ENCODE measurements around the gene NR3C2. TPM values are rescaled to one million over a fixed set of nuclear protein-coding genes. Genes with fewer than 3 reads are reported as not detected.

Gene NR3C2
- total RNA-seq (ENCODE audit: low replicate concordance) = 11.5 and 13.9 TPM in 2 replicates
- long read RNA-seq, partial matches to known transcripts = 4 of 5 reads
- long read RNA-seq, other reads (novel, unspliced or antisense) = 1 of 5 reads

DNA sequence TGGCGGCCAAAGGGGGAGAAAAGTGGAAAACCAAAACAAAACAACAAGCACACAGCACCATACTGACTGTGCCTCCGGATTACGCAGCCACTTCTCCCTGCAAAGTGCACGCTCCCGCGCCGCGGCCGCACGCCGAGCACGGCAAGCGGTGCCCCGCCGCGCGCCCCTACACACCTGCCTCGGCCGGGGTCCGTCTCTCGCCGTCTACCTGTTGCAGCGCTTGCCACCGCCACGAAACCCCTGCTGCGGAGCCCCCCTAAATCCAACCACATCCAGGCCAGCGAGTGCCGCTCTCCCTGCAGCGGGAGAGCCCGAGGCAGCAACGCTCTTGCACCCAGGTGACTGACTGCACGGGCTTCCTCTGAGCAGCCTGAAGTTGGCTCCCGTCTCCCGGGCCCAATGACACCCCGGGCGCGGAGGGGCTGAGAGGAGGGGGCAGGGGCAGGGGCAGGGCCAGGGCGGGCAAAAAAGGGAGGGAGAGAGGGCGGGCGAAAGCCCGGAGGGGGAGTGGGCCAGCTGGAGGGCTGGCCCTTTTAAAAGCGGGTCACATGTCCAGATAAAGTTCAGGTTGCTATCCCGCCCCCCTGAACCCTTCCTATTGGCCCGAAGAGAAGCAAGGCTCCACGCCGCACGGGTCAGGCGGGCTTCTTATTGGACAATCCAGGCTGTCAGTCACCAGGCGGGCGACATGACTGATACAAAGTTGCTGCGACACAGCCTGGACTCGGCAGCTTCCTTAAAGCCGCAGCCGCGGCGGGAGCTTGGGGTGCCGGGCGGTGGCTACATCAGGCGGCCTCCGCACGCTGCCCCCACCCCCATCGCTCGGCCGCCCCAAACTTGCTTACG, at the start of gene NR3C2:
Gene NR3C2 (minus strand): TSS at position 429 of the 846 bp plus-strand sequence.
- Mint-ChIP-seq H3K36me3 (no peaks in the 10 kb centered on the region), H3K4me1 (ENCODE audit: unreplicated experiment) (no peaks in the 10 kb centered on the region), H3K4me3 (peak within 1 kb of the TSS; percentile 98), H3K9me3 (no peaks in the 10 kb centered on the region), H3K27me3 (peaks cover 79% of the 10 kb centered on the region), H3K27ac (peak within 1 kb of the TSS; percentile 82)
- TF ChIP-seq, protein P1, sequence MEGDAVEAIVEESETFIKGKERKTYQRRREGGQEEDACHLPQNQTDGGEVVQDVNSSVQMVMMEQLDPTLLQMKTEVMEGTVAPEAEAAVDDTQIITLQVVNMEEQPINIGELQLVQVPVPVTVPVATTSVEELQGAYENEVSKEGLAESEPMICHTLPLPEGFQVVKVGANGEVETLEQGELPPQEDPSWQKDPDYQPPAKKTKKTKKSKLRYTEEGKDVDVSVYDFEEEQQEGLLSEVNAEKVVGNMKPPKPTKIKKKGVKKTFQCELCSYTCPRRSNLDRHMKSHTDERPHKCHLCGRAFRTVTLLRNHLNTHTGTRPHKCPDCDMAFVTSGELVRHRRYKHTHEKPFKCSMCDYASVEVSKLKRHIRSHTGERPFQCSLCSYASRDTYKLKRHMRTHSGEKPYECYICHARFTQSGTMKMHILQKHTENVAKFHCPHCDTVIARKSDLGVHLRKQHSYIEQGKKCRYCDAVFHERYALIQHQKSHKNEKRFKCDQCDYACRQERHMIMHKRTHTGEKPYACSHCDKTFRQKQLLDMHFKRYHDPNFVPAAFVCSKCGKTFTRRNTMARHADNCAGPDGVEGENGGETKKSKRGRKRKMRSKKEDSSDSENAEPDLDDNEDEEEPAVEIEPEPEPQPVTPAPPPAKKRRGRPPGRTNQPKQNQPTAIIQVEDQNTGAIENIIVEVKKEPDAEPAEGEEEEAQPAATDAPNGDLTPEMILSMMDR (conservative IDR thresholded peaks at IDR 0.05) = no peak
- DNase-seq (ENCODE audit: extremely low spot score, unreplicated experiment) = peak; percentile 95

DNA sequence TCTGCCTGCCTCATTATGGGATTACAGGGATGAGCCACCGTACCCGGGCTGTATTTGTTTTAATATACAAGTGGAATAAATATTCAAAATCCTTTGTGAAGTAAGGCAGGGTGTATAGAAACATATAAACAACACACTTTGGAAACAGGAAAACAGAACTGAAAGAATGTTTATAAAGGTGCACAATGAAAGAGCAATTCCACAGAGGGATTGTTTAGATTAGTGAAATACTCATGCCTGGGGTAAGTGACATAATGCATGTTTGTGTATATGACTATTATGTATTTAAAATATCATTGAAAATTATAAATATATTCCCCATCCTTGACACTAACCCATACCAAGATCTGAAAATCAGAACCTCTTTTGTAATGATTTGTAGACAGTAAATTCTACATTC, 45.0 kb upstream of the NR3C2 start:
- Mint-ChIP-seq H3K27ac (no peak overlapping the region), H3K36me3 (no peaks in the 10 kb centered on the region), H3K4me1 (ENCODE audit: unreplicated experiment) (no peaks in the 10 kb centered on the region), H3K4me3 (no peak overlapping the region), H3K27me3 (no peaks in the 10 kb centered on the region), H3K9me3 (no peaks in the 10 kb centered on the region)
- TF ChIP-seq, protein P1 (conservative IDR thresholded peaks at IDR 0.05) = no peak
- no peak for DNase-seq (ENCODE audit: extremely low spot score, unreplicated experiment)

DNA sequence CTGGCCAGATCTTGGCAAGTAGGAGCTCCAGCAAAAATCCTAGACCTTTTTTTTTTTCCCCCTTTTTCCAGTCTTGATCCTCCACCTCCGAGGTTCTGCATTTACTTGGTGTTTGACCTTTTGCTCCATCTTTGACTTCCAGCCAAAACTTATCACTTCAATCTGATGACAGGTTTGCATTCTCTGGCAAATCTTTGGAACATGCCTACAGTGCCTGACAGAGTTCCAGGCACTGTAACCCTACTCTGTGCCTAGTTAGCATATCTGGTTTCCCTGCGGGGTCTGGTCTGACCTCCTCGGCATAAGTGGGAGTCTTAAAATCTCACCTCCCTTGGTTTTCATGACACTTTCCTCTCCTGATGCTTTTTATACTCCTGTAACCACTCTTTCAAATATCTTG, 39.4 kb upstream of the NR3C2 start:
- Mint-ChIP-seq H3K4me3 (no peak overlapping the region), H3K27ac (no peak overlapping the region), H3K9me3 (peaks cover 5% of the 10 kb centered on the region), H3K27me3 (peaks cover 3% of the 10 kb centered on the region), H3K4me1 (ENCODE audit: unreplicated experiment) (no peaks in the 10 kb centered on the region), H3K36me3 (no peaks in the 10 kb centered on the region)
- no peak for DNase-seq (ENCODE audit: extremely low spot score, unreplicated experiment)
- TF ChIP-seq, protein P1 (conservative IDR thresholded peaks at IDR 0.05) = no peak

DNA sequence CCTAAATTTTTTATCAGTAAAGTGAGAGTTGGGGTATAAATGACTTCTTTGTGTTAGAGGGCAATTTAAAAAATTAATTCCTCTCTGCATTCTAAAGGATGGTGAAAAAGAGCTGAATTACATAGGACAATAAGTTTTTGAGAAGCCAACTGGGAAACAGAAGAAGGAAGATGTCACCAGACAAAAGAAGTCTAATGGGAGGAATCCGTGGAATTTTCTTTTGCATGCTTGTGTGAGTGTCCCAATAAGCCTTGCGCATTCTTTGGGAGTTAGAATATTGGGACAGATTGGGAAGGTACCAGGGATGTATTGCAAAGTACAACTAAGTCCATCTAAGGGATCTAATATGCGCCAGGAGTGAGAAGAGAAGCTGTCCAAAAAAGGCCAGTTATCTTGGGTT, 35.1 kb upstream of the NR3C2 start:
- H3K9me3 Mint-ChIP-seq = peaks cover 5% of the 10 kb centered on the region
- no peaks in the 10 kb centered on the region for H3K4me1 Mint-ChIP-seq (ENCODE audit: unreplicated experiment)
- no peak overlapping the region for H3K4me3 Mint-ChIP-seq
- H3K27ac Mint-ChIP-seq = no peak overlapping the region
- H3K36me3 Mint-ChIP-seq = no peaks in the 10 kb centered on the region
- DNase-seq (ENCODE audit: extremely low spot score, unreplicated experiment) = no peak
- H3K27me3 Mint-ChIP-seq = peaks cover 3% of the 10 kb centered on the region
- TF ChIP-seq, protein P1 (conservative IDR thresholded peaks at IDR 0.05) = no peak

DNA sequence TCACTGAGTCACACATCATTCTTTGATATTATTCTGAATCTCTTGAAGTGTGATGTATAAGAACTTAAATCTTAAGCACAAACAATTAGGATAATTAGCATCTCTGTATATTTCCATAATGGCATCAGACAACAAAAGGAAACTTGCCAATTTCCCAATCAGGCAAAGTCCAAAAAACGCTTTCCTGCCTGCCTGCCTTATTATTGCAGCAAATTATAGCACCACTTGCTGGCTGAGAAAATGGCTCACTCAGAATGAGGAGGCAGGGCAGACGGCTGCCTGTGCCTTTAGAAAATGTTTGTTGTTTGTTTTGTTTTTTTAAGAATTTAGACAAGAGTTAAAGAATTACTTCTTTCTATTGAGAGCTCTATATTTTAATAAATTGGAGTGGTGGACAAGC, 27.7 kb upstream of the NR3C2 start:
- DNase-seq (ENCODE audit: extremely low spot score, unreplicated experiment) = no peak
- Mint-ChIP-seq H3K4me3 (no peak overlapping the region), H3K27me3 (peaks cover 13% of the 10 kb centered on the region), H3K9me3 (no peaks in the 10 kb centered on the region), H3K4me1 (ENCODE audit: unreplicated experiment) (no peaks in the 10 kb centered on the region), H3K27ac (no peak overlapping the region), H3K36me3 (no peaks in the 10 kb centered on the region)
- TF ChIP-seq, protein P1 (conservative IDR thresholded peaks at IDR 0.05) = no peak

Data from type B pancreatic cell (in vitro differentiated cells).